ENCODE results near the gene SPACDR.

DNA sequence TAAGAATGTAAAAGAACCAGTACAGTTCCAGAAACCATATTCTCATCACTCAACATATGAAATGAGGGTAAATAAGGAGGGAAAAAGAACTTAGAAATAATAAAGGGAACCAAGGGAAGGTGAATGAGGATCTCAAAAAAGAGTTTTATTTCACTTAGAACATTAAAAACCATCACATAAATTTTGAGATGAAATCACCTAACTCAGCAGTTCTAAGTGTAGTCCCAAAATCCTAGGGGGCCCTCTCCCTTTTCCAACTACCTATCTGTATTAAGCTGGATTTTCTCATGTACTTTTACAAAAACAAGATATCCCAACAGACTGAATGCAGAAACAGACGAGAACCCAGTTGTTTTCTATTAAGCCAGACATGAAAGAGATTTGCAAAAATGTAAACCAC, 38.7 kb downstream of the SPACDR start:
- TF ChIP-seq MXI1 (conservative IDR thresholded peaks at IDR 0.05; ENCODE audit: poor library complexity, severe bottlenecking), result no peak
- no peak for TF ChIP-seq RAD21 (conservative IDR thresholded peaks at IDR 0.05)

Data from neural cell (in vitro differentiated cells).